Keratinocyte (primary cell): ENCODE measurements around the gene ITSN1. TPM values are rescaled to one million over a fixed set of nuclear protein-coding genes. Genes with fewer than 3 reads are reported as not detected.

Source experiments
- DNase-seq: peaks from one replicate; pipeline ENCODE4 v3.0.0-alpha.2; 2011; ENCODE audit warnings: low read depth, missing footprints, low spot score
- FAIRE-seq: peaks from 2 replicates; lab custom pipeline; 2011; peaks lifted over from hg19 to GRCh38; lab: Jason Lieb, UNC
- H2AFZ ChIP-seq: 2 replicates; pipeline ENCODE4 v1.6.0; 2012; ENCODE audit warnings: low read length, control low read depth, inconsistent platforms; ENCODE audit not compliant: control insufficient read depth
- H3K27ac ChIP-seq: 2 replicates; pipeline ENCODE4 v1.5.1; 2011; ENCODE audit warnings: low read length; ENCODE audit not compliant: control insufficient read depth, insufficient read depth
- H3K27me3 ChIP-seq: 3 replicates; pipeline ENCODE4 v1.6.0; 2011; ENCODE audit warnings: low read length; ENCODE audit not compliant: control insufficient read depth, insufficient read depth; ENCODE audit errors: extremely low read depth
- H3K36me3 ChIP-seq, 2 experiments: 2 replicates in 1 of 2; 3 replicates in 1 of 2; pipeline ENCODE4 v1.5.1; 2011; ENCODE audit warnings: low read length in 2 of 2, mild to moderate bottlenecking in 1 of 2; ENCODE audit not compliant: control insufficient read depth in 2 of 2, insufficient read depth in 2 of 2; ENCODE audit errors: extremely low read depth in 1 of 2
- H3K4me1 ChIP-seq: 3 replicates; pipeline ENCODE4 v1.5.1; 2011; ENCODE audit warnings: low read length; ENCODE audit not compliant: control insufficient read depth, insufficient read depth; ENCODE audit errors: extremely low read depth
- H3K4me2 ChIP-seq: 3 replicates; pipeline ENCODE4 v1.6.0; 2011; ENCODE audit warnings: low read depth, low read length; ENCODE audit not compliant: control insufficient read depth, insufficient read depth; ENCODE audit errors: extremely low read depth
- H3K4me3 ChIP-seq, 3 experiments: fragments of 200-600 bp in 1 of 3; sonication (generic) in 1 of 3; 2 replicates in 2 of 3; 3 replicates in 1 of 3; pipeline ENCODE4 v1.5.1; 2011 to 2016; ENCODE audit warnings: low read length in 3 of 3, mild to moderate bottlenecking in 3 of 3, control low read depth in 2 of 3, inconsistent platforms in 1 of 3, low read depth in 1 of 3, mixed read lengths in 1 of 3, mixed run types in 1 of 3, moderate library complexity in 1 of 3; ENCODE audit not compliant: control insufficient read depth in 2 of 3, insufficient read depth in 2 of 3; ENCODE audit errors: extremely low read depth in 1 of 3
- H3K79me2 ChIP-seq: 2 replicates; pipeline ENCODE4 v1.6.0; 2012; ENCODE audit warnings: low read length; ENCODE audit not compliant: control insufficient read depth, insufficient read depth
- H3K9ac ChIP-seq: 3 replicates; pipeline ENCODE4 v1.6.0; 2011; ENCODE audit warnings: low read length; ENCODE audit not compliant: control insufficient read depth, insufficient read depth; ENCODE audit errors: extremely low read depth
- H3K9me1 ChIP-seq: 3 replicates; pipeline ENCODE4 v1.6.0; 2011; ENCODE audit warnings: low read length; ENCODE audit not compliant: control insufficient read depth, insufficient read depth; ENCODE audit errors: extremely low read depth
- H3K9me3 ChIP-seq: 2 replicates; pipeline ENCODE4 v1.5.1; 2012; ENCODE audit warnings: low read depth, low read length; ENCODE audit not compliant: control insufficient read depth
- H4K20me1 ChIP-seq: 3 replicates; pipeline ENCODE4 v1.6.0; 2011; ENCODE audit warnings: low read length; ENCODE audit not compliant: control insufficient read depth, insufficient read depth; ENCODE audit errors: extremely low read depth
- EZH2 ChIP-seq: IDR thresholded peaks from one replicate; pipeline ENCODE4 v1.6.1; 2012; ENCODE audit warnings: inconsistent platforms, mild to moderate bottlenecking, low read length, moderate library complexity
- dilution Hi-C: fragments of 300-500 bp; cut with MboI; formaldehyde crosslinking; loops from one replicate; pipeline ENCODE4 v1.7.0; 2020; ENCODE audit warnings: low sequenced_read_pairs; ENCODE audit not compliant: extremely low pct_ligation_motif_present
- polyA plus RNA-seq, 5 experiments: library from polyadenylated mRNA; depleted of rRNA in 3 of 5; stranded (reverse) in 3 of 5; stranded (forward) in 1 of 5; unstranded in 1 of 5; fragments of >200 nt; gene quantifications; 1 replicate in 1 of 5; 2 replicates in 3 of 5; 3 replicates in 1 of 5; pipeline versions ENCODE4 v1.2.1 to v1.2.3, GENCODE V29; 2011 to 2012; ENCODE audit warnings: missing spikeins in 2 of 5, low read depth in 1 of 5, low replicate concordance in 1 of 5
- TF ChIP-seq, protein P1 (sequence below), 3 experiments: IDR thresholded peaks in 1 of 3; conservative IDR thresholded peaks in 1 of 3; optimal IDR thresholded peaks in 1 of 3; 2 replicates in 2 of 3; 3 replicates in 1 of 3; pipeline versions ENCODE3 to v1.5.1; 2011; ENCODE audit warnings: low read length in 3 of 3, mild to moderate bottlenecking in 3 of 3, moderate library complexity in 2 of 3, control low read depth in 1 of 3, inconsistent platforms in 1 of 3; ENCODE audit not compliant: insufficient read depth in 2 of 3; ENCODE audit errors: extremely low read depth in 1 of 3

Gene ITSN1
- polyA plus RNA-seq, 1 donor (not counting 4 experiments of a cell fraction or from before 2014, with no cell fraction given), result 34.3 TPM

DNA sequence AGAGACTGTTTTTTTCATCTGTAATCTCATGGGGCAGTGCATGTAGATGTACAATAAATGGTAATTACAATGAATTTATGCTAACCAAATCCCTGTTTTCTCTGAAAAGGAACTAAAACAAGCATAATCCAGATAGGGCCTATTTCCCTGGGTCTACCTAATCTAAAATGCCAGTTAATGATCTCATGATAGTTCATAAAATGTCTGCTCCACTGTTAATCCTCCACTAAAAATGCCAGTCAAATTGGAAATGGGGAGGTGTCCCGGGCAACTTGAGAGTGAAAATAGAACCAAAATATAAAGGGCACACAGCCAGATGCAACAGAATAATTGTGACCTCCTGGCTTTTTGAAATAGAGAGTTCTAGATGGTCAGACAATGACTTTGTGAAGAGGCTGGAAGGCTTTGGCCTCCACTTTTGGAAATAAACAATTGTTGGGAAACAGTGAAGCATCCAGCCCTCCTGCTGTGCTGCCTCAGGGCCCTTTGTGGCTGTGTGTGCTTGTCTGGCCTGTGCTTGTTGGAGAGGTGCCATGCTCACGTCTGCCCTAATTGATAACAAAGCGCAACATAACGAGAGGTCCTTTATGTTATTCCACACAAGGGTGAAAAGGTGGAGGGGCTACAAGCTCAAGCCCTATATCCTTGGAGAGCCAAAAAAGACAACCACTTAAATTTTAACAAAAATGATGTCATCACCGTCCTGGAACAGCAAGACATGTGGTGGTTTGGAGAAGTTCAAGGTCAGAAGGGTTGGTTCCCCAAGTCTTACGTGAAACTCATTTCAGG lies 175.6 kb downstream of the ITSN1 start:
- Histone ChIP-seq H3K4me2 (no peak overlapping the region), H3K27ac (no peak overlapping the region), H3K9ac (no peak overlapping the region), H2AFZ (no peak overlapping the region), H3K9me3 (no peaks in the 10 kb centered on the region), H3K4me1 (no peaks in the 10 kb centered on the region), H3K4me3 (no peak overlapping the region), H4K20me1 (no peaks in the 10 kb centered on the region), H3K79me2 (no peaks in the 10 kb centered on the region), H3K9me1 (no peaks in the 10 kb centered on the region), H3K27me3 (no peaks in the 10 kb centered on the region), H3K36me3 (peaks cover 14 to 26% of the 10 kb centered on the region in 2 experiments)
- no peak for TF ChIP-seq EZH2
- TF ChIP-seq, protein P1, sequence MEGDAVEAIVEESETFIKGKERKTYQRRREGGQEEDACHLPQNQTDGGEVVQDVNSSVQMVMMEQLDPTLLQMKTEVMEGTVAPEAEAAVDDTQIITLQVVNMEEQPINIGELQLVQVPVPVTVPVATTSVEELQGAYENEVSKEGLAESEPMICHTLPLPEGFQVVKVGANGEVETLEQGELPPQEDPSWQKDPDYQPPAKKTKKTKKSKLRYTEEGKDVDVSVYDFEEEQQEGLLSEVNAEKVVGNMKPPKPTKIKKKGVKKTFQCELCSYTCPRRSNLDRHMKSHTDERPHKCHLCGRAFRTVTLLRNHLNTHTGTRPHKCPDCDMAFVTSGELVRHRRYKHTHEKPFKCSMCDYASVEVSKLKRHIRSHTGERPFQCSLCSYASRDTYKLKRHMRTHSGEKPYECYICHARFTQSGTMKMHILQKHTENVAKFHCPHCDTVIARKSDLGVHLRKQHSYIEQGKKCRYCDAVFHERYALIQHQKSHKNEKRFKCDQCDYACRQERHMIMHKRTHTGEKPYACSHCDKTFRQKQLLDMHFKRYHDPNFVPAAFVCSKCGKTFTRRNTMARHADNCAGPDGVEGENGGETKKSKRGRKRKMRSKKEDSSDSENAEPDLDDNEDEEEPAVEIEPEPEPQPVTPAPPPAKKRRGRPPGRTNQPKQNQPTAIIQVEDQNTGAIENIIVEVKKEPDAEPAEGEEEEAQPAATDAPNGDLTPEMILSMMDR (optimal IDR thresholded peaks at IDR 0.05 in 1 of 3, IDR thresholded peaks at IDR 0.05 in 1 of 3, conservative IDR thresholded peaks at IDR 0.05 in 1 of 3; ENCODE audit: extremely low read depth in 1 of 3, insufficient read depth in 2 of 3, low read length in 3 of 3), result no peak
- dilution Hi-C loops, result no loop called here
- DNase-seq (no peak), FAIRE-seq (no peak)

DNA sequence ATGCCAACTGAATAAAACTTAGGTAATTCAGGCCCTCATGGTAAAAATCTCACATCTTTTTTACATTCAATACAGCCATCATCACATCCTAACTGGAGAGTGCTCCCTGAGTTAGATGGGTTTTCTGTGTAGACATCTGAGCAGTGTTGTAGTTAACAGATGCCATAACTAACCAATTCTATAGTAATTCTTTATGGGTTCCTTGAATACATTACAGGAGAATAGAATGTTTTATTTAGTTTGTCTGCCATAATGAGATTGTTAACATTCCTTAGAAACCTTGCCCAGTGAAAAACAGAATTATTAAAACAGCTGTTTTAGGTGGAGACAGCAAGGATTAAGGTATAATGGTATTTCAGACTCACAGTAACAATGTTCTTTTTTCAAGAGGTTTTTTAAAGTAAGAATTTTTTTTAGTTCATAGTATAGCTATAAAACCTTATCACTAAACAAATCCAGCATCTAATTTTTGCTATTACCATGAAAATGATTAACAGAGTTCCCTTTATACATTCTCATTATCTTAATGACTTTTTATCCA lies 178.0 kb downstream of the ITSN1 start:
- dilution Hi-C loops, result no loop called here
- FAIRE-seq, result no peak

More for the DNA sequence above, 178.0 kb downstream of the ITSN1 start:
- H3K4me3 ChIP-seq, result no peak overlapping the region
- H3K4me2 ChIP-seq, result no peak overlapping the region
- H2AFZ ChIP-seq, result no peak overlapping the region
- H3K27ac ChIP-seq, result no peak overlapping the region
- no peaks in the 10 kb centered on the region for H3K79me2 ChIP-seq
- H3K9me1 ChIP-seq, result no peaks in the 10 kb centered on the region
- H3K9me3 ChIP-seq, result no peaks in the 10 kb centered on the region
- H4K20me1 ChIP-seq, result no peaks in the 10 kb centered on the region
- H3K9ac ChIP-seq, result no peak overlapping the region
- TF ChIP-seq, protein P1 (optimal IDR thresholded peaks at IDR 0.05 in 1 of 3, IDR thresholded peaks at IDR 0.05 in 1 of 3, conservative IDR thresholded peaks at IDR 0.05 in 1 of 3; ENCODE audit: extremely low read depth in 1 of 3, insufficient read depth in 2 of 3, low read length in 3 of 3), result no peak
- no peak for TF ChIP-seq EZH2
- DNase-seq, result no peak
- H3K36me3 ChIP-seq, result peaks cover 7 to 20% of the 10 kb centered on the region in 2 experiments
- no peaks in the 10 kb centered on the region for H3K4me1 ChIP-seq
- no peaks in the 10 kb centered on the region for H3K27me3 ChIP-seq
